ENCODE data around the gene SYT9.

Gene SYT9

DNA sequence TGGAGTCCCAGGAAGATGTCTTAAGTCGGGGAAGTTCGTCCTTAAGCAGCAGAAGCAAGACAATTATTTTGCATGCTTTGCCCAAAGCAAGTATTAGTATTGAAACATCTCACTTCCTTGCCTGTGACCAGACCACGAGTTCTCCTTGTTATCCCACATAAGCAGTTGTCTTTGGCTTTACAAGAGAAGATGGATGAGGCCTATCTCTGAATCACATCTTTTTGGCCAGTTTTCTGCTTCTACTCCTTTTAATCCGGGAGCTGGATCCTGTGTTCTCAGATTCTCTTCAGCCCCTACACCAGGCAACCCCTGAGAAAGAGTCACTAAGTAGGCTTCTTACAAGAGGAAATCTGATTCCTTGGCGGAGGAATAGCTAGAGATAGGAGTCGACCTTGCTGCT is 2.1 kb downstream of the SYT9 start:
- peaks cover 22 to 45% of the 10 kb centered on the region in 2 donors for H3K27me3 Mint-ChIP-seq
- no peak overlapping the region for H3K27ac Mint-ChIP-seq
- H3K9me3 Mint-ChIP-seq = no peaks in the 10 kb centered on the region
- DNase-seq (no peak), ATAC-seq (replicated peaks) (no peak)
- no peak overlapping the region for H3K4me3 Mint-ChIP-seq
- no peaks in the 10 kb centered on the region for H3K36me3 Mint-ChIP-seq (ENCODE audit: insufficient read depth)
- H3K4me1 Mint-ChIP-seq (ENCODE audit: low read depth in 2 of 2) = peaks cover 0 to 2% of the 10 kb centered on the region in 2 donors

DNA sequence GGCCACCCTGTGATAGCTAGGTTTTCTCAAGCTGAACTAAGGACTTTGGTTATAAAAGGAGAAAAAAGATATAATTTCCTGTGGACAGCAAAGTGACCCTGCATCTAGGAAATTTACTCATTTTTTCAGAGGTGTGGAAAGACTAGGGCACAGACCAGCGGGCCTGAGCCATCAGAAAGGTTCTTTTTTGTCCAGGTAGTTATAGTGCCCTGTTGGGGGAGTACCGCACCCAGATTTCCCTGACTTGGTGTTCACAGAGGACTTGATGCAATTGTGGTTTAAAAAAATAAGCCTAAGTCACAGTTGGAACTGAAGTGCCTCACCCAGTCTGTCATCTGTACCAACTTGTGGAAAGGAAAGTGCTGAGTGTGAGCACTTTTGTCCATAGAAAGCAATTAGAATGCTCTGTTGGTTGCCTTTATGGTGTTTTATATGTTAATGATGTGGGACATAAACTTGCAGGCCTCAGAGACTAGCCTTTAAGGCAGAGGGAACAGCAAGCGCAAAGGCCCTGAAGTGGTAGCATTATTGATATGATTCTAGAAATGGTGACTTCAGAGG is 3.1 kb downstream of the SYT9 start:
- Mint-ChIP-seq H3K4me3 (no peak overlapping the region), H3K27ac (no peak overlapping the region), H3K27me3 (peaks cover 22 to 41% of the 10 kb centered on the region in 2 donors), H3K4me1 (ENCODE audit: low read depth in 2 of 2) (peaks cover 0 to 2% of the 10 kb centered on the region in 2 donors), H3K9me3 (no peaks in the 10 kb centered on the region), H3K36me3 (ENCODE audit: insufficient read depth) (no peaks in the 10 kb centered on the region)
- DNase-seq (no peak), ATAC-seq (replicated peaks) (no peak)

DNA sequence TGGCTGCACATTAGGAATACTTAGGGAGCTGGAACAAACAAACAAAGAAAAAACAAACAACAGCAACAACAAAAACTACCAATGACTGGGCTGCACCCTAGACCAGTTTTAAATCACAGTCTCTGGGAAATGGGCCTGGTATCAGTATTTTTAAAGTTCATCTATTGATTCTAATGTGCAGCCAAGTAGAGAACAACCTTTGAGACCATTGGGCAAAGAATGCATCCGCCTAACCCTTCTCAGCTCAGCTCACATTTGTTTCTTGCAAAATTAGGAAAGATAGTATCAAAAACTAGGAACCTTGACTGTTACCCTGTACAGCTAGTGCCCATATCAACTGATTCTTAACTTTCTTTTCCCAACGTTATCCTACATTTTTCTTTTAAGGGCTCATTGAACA is 5.2 kb downstream of the SYT9 start:
- DNase-seq (no peak), ATAC-seq (replicated peaks) (no peak)
- no peak overlapping the region for H3K27ac Mint-ChIP-seq
- H3K4me1 Mint-ChIP-seq (ENCODE audit: low read depth in 2 of 2) = peaks cover 0 to 2% of the 10 kb centered on the region in 2 donors
- H3K36me3 Mint-ChIP-seq (ENCODE audit: insufficient read depth) = no peaks in the 10 kb centered on the region
- peaks cover 16 to 24% of the 10 kb centered on the region in 2 donors for H3K27me3 Mint-ChIP-seq
- H3K9me3 Mint-ChIP-seq = no peaks in the 10 kb centered on the region
- no peak overlapping the region for H3K4me3 Mint-ChIP-seq

DNA sequence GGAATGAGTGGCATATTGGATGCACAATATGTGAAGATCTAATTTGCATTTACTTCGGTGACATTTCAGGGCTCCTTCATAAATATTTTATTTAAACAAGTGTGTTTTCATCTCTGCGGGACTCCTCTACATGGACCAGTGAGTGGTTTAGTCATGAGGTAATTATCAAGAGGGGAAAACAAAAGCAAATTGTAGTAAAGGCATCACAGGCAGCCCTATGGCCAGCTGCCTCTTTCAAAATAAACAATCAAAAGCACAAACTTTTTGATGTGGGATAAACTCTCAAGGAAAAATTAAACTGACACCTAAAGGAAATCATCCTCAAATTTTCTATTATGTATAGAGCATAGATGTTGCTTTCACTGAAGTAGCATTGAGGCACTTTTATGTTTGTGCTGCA is 6.0 kb downstream of the SYT9 start:
- ATAC-seq (replicated peaks) (no peak), DNase-seq (no peak)
- Mint-ChIP-seq H3K27me3 (peaks cover 12 to 19% of the 10 kb centered on the region in 2 donors), H3K9me3 (no peaks in the 10 kb centered on the region), H3K4me1 (ENCODE audit: low read depth in 2 of 2) (no peaks in the 10 kb centered on the region), H3K4me3 (no peak overlapping the region), H3K36me3 (ENCODE audit: insufficient read depth) (no peaks in the 10 kb centered on the region), H3K27ac (no peak overlapping the region)

DNA sequence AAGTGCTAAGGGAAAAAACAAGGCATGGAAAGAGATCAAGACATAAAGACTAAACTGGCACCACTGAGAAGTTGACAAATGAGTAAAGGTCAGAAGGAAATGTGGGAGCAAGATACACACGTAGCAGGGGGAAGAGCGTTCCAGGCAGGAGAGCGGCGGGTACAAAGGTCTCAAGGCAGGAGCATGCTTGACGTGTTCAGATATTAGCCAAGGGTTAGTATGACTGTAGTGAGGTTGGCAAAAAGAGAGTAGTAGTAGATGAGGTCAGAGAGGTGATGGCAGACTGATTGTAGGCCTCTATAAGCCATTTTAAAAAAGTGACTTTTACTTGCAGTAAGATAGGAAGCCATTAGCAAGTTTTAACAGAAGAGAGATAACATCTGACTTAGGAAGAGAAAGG is 9.9 kb downstream of the SYT9 start:
- Mint-ChIP-seq H3K9me3 (no peaks in the 10 kb centered on the region), H3K36me3 (ENCODE audit: insufficient read depth) (no peaks in the 10 kb centered on the region)
- ATAC-seq (replicated peaks) = no peak

DNA sequence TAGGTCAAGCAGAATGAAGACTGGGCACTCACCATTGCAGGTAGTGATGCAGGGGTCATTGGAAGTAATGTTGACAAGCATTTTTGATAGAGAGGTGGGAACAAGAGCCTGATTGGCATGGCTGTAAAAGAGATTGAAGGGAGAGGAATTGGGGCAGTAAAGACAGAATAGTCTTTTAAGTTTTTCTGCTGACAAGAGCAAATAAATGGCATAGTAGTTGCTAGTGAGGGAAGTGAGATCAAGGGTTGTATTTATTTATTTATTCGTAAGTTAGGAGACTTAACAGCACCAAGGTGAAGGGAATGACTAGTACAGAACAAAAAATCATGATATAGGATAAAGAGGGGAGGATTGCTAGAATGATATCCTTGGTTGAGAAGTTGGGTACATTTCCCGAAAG is 11.0 kb downstream of the SYT9 start:
- no peak for DNase-seq
- Mint-ChIP-seq H3K4me3 (no peak overlapping the region), H3K4me1 (ENCODE audit: low read depth in 2 of 2) (no peaks in the 10 kb centered on the region), H3K27ac (no peak overlapping the region), H3K27me3 (peaks cover 0 to 5% of the 10 kb centered on the region in 2 donors), H3K36me3 (ENCODE audit: insufficient read depth) (no peaks in the 10 kb centered on the region), H3K9me3 (no peaks in the 10 kb centered on the region)
- no peak for ATAC-seq (replicated peaks)

More for the DNA sequence above, 9.9 kb downstream of the SYT9 start:
- H3K27ac Mint-ChIP-seq = no peak overlapping the region
- H3K4me1 Mint-ChIP-seq (ENCODE audit: low read depth in 2 of 2) = no peaks in the 10 kb centered on the region
- no peaks in the 10 kb centered on the region for H3K27me3 Mint-ChIP-seq
- no peak for DNase-seq
- H3K4me3 Mint-ChIP-seq = no peak overlapping the region

DNA sequence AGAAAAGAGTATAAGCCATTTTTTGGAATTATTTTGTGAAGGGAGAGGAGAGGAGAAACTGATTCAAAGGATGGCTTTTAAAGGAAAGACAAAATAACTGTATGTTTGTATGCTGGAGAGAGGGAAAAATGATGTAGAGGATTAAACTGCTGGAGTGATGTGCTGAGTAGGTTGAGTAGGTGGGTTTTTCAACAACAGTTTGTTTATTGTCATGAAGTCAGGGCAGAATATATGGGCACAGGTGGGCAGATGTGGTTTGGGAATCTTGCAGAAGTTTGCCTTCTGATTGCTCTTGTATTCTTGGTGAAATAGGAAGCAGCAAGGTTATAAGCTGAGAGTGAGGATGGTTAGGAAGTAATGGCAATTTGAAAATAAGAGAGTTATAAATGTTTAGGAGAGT is 12.1 kb downstream of the SYT9 start:
- ATAC-seq (replicated peaks) (no peak), DNase-seq (no peak)
- H3K27me3 Mint-ChIP-seq = peaks cover 0 to 5% of the 10 kb centered on the region in 2 donors
- H3K36me3 Mint-ChIP-seq (ENCODE audit: insufficient read depth) = no peaks in the 10 kb centered on the region
- H3K4me3 Mint-ChIP-seq = no peak overlapping the region
- H3K4me1 Mint-ChIP-seq (ENCODE audit: low read depth in 2 of 2) = no peaks in the 10 kb centered on the region
- H3K27ac Mint-ChIP-seq = no peak overlapping the region
- no peaks in the 10 kb centered on the region for H3K9me3 Mint-ChIP-seq

DNA sequence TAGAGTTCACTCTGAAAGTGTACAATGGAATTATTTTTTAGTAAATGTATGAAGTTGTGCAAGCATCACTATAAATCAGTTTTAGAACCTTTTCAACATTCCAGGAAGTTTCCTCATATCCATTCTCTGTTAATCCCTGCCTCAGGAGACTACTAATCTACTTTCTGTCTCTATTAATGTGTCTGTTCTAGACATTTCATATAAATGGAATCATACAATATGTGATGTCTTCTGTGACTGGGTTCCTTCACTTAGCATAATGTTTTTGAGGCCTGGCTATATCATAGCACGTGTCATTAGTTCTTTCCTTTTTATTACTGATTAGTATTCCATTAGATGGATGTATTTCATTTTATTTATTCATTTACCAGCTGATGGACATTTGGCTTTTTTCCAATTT is 17.1 kb downstream of the SYT9 start:
- H3K36me3 Mint-ChIP-seq (ENCODE audit: insufficient read depth) = no peaks in the 10 kb centered on the region
- H3K27ac Mint-ChIP-seq = no peak overlapping the region
- no peaks in the 10 kb centered on the region for H3K9me3 Mint-ChIP-seq
- H3K27me3 Mint-ChIP-seq = peaks cover 0 to 5% of the 10 kb centered on the region in 2 donors
- no peak for ATAC-seq (replicated peaks)
- no peak overlapping the region for H3K4me3 Mint-ChIP-seq
- H3K4me1 Mint-ChIP-seq (ENCODE audit: low read depth in 2 of 2) = no peaks in the 10 kb centered on the region
- DNase-seq = no peak

DNA sequence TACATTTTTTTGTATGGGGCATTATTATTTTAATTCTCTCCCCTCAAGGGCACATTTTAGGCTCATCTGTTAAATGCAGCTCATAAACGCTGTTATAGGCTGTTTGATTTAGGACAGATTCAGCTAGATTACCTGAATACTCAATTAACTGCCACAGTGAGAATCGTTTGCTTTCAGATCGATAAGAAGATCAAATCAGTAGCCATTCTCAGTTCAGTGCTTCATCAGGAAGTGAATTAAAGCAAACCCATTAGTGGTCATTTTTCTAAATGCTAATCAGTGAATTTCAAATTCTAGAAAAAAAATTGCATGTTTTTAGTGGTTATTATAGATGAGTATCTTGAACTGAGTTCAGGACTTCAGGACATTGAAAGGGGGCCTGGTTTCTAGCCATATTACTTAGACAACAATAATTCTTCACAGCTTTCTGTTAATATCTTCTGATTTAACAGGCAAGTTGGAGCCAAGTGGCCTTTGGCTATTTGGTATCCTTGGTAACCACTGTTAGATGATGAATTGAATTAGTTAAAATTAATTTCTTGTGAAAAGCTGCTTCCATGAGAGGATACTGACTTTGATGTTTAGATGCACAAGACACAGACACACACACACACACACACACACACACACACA is 18.6 kb downstream of the SYT9 start:
- H3K4me3 Mint-ChIP-seq = no peak overlapping the region
- ATAC-seq (replicated peaks) = no peak
- no peaks in the 10 kb centered on the region for H3K9me3 Mint-ChIP-seq
- DNase-seq = no peak
- H3K27me3 Mint-ChIP-seq = peaks cover 6 to 8% of the 10 kb centered on the region in 2 donors
- H3K4me1 Mint-ChIP-seq (ENCODE audit: low read depth in 2 of 2) = no peaks in the 10 kb centered on the region
- no peak overlapping the region for H3K27ac Mint-ChIP-seq
- H3K36me3 Mint-ChIP-seq (ENCODE audit: insufficient read depth) = no peaks in the 10 kb centered on the region

DNA sequence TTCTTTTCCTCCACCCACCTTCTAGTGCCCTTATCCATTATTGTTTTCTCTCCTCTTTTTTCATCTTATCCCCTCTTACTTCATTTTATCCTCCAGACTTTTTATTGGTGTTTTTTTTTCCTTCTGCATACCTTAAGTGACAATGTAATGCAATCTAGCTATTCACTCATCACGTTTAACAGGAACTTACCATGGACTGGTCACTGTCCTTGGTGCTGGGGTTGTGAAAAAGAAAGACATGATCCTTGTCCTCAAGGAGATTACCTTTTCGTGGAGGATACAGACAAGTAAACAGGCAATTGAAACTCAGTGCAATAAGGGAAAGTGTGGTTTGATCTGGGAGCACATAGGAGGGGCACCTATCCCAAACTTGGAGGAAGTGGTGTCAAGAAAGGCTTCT is 20.7 kb downstream of the SYT9 start:
- Mint-ChIP-seq H3K27ac (no peak overlapping the region), H3K4me3 (no peak overlapping the region)

DNA sequence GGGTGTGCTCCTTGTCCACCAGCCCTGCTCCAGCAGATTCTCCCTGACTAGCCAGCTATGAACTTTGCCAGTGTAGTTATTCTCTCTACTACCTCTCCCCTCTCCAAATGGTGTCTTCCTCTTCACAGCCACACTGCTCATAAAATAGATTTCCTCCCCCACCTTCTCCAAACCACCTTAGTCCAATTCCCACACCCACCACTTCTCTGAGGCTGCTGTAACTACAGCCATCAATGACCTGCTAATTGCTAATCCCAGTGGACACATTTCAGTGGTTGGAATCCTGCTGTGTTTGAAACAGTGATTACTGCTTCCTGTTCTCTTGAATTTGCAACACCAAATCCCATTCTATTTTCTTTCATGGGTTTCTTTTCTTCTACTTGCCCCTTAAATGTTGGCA is 23.4 kb downstream of the SYT9 start:
- Mint-ChIP-seq H3K36me3 (ENCODE audit: insufficient read depth) (no peaks in the 10 kb centered on the region), H3K27me3 (peaks cover 13 to 37% of the 10 kb centered on the region in 2 donors), H3K9me3 (no peaks in the 10 kb centered on the region), H3K27ac (no peak overlapping the region), H3K4me1 (ENCODE audit: low read depth in 2 of 2) (no peaks in the 10 kb centered on the region), H3K4me3 (no peak overlapping the region)
- DNase-seq (no peak), ATAC-seq (replicated peaks) (no peak)

More for the DNA sequence above, 20.7 kb downstream of the SYT9 start:
- no peaks in the 10 kb centered on the region for H3K4me1 Mint-ChIP-seq (ENCODE audit: low read depth in 2 of 2)
- ATAC-seq (replicated peaks) (no peak), DNase-seq (no peak)
- no peaks in the 10 kb centered on the region for H3K9me3 Mint-ChIP-seq
- peaks cover 15 to 22% of the 10 kb centered on the region in 2 donors for H3K27me3 Mint-ChIP-seq
- no peaks in the 10 kb centered on the region for H3K36me3 Mint-ChIP-seq (ENCODE audit: insufficient read depth)

DNA sequence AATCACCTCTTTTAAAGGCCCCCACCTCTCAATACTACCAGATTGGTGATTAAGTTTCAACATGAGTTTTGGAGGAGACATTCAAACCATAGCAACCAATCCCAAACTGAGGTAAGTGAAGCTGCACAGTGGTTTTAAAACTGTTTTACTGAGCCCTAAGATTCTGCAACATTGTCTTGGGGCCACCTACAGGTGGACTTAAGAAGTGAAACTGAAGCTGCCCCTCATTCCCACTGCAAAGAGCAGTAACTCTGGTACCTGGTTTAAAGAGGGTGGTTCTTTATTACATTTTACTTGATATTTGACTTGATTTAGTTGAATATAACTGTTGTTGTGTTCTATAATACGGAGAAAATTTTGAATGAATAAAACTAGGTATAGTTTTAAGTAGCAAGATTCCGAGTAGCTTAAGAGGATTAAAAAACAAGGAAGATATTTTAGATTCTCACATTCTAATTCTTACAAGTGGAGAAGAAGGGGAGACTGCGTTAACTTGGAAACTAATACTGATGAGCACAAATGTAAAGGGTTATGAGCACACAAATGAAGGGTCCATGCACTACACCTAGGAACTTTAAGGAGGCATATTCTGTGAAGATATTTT is 26.7 kb downstream of the SYT9 start:
- no peak overlapping the region for H3K27ac Mint-ChIP-seq
- no peaks in the 10 kb centered on the region for H3K4me1 Mint-ChIP-seq (ENCODE audit: low read depth in 2 of 2)
- no peak for ATAC-seq (replicated peaks)
- no peaks in the 10 kb centered on the region for H3K36me3 Mint-ChIP-seq (ENCODE audit: insufficient read depth)
- H3K27me3 Mint-ChIP-seq = peaks cover 13 to 37% of the 10 kb centered on the region in 2 donors
- H3K9me3 Mint-ChIP-seq = no peaks in the 10 kb centered on the region
- no peak overlapping the region for H3K4me3 Mint-ChIP-seq
- no peak for DNase-seq

DNA sequence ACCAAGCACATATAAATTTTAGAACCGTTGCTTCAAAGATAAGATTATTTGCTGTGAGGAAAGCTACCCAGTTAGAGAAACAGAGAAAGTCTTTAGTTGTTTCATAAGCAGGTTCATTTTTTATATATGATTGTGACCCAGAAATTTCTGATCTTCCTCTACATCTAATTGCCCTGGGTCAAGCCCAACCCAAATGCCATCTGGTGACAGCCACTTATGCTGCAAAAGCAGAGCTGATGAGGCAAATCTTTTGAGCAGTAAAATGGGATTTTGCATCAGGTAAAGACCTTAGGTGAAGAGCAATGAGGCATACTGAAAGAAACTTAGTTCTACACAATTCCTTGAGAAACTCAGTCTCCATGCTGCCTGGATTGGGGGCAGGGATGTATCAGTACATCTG is 28.0 kb downstream of the SYT9 start:
- ATAC-seq (replicated peaks) = no peak
- peaks cover 17 to 36% of the 10 kb centered on the region in 2 donors for H3K27me3 Mint-ChIP-seq
- H3K27ac Mint-ChIP-seq = no peak overlapping the region
- no peak overlapping the region for H3K4me3 Mint-ChIP-seq
- H3K36me3 Mint-ChIP-seq (ENCODE audit: insufficient read depth) = no peaks in the 10 kb centered on the region
- DNase-seq = no peak
- H3K9me3 Mint-ChIP-seq = no peaks in the 10 kb centered on the region
- H3K4me1 Mint-ChIP-seq (ENCODE audit: low read depth in 2 of 2) = no peaks in the 10 kb centered on the region

DNA sequence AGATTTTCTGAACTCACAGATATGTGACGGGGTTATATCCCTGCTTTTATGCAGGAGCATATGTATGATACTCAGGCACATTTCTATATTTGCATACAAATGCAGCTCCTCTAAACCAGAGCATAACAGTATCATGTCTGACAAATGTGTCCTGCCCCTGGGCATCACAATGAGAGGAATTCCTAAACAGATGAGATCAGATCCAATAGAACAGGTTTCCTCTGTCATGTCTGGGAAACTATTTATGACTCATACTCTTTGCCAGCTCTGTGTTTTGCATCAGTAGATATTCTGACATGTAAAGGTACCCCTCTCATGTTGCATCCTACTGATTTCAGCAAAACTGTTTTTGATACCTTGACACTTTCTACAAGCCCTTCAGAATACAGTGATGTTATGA is 29.4 kb downstream of the SYT9 start:
- no peak overlapping the region for H3K27ac Mint-ChIP-seq
- H3K27me3 Mint-ChIP-seq = peaks cover 12 to 22% of the 10 kb centered on the region in 2 donors
- H3K4me3 Mint-ChIP-seq = no peak overlapping the region
- peaks cover 0 to 3% of the 10 kb centered on the region in 2 donors for H3K9me3 Mint-ChIP-seq
- no peaks in the 10 kb centered on the region for H3K4me1 Mint-ChIP-seq (ENCODE audit: low read depth in 2 of 2)
- H3K36me3 Mint-ChIP-seq (ENCODE audit: insufficient read depth) = no peaks in the 10 kb centered on the region
- no peak for ATAC-seq (replicated peaks)
- DNase-seq = no peak

Data from effector memory CD8-positive, alpha-beta T cell (primary cell).